H1 (cell line): ENCODE data around the gene QSER1. TPM values are rescaled to one million over a fixed set of nuclear protein-coding genes. Genes with fewer than 3 reads are reported as not detected.

Experiments used
- PHF8 ChIP-seq: fragments of 200-600 bp; sonication (generic); conservative IDR thresholded peaks from 2 replicates; pipeline ENCODE4 v1.7.1; 2012; ENCODE audit warnings: low read depth, mild to moderate bottlenecking, inconsistent platforms, low read length, moderate library complexity
- SP2 ChIP-seq: IDR thresholded peaks from 2 replicates; pipeline ENCODE4 v1.6.1; 2012; ENCODE audit warnings: mild to moderate bottlenecking, low read length, inconsistent platforms
- SUZ12 ChIP-seq: fragments of 200-600 bp; sonication (generic); IDR thresholded peaks from 2 replicates; pipeline ENCODE4 v1.6.1; 2012; ENCODE audit warnings: mild to moderate bottlenecking, inconsistent platforms, low read length, moderate library complexity, mixed read lengths
- YY1 ChIP-seq: IDR thresholded peaks from 2 replicates; pipeline ENCODE4 v1.6.1; 2011; ENCODE audit warnings: low read depth, mild to moderate bottlenecking, low read length
- polyA plus RNA-seq, 7 experiments: library from polyadenylated mRNA; depleted of rRNA in 3 of 7; stranded (reverse) in 5 of 7; unstranded in 2 of 7; fragments of >200 nt in 5 of 7; fragments of 200-250 nt in 2 of 7; gene quantifications; 1 replicate in 5 of 7; 2 replicates in 1 of 7; 4 replicates in 1 of 7; pipeline versions ENCODE4 v1.2.1 to v1.2.3, GENCODE V29; 2011 to 2013; ENCODE audit warnings: missing spikeins in 2 of 7, mixed read lengths in 2 of 7
- total RNA-seq: library from RNA; stranded (reverse); fragmentation: NEBNext Ultra II Directional; extraction: Animal tissue kit (Norgen Biotek cat#: 25700); gene quantifications from 2 replicates; pipeline ENCODE4 v1.2.1, GENCODE V29; 2021

Gene QSER1
- total and polyA plus RNA-seq, 2 of the 8 experiments (the other 6 are each of a cell fraction or from before 2014, with no cell fraction given) = 29.3 to 117 TPM

DNA sequence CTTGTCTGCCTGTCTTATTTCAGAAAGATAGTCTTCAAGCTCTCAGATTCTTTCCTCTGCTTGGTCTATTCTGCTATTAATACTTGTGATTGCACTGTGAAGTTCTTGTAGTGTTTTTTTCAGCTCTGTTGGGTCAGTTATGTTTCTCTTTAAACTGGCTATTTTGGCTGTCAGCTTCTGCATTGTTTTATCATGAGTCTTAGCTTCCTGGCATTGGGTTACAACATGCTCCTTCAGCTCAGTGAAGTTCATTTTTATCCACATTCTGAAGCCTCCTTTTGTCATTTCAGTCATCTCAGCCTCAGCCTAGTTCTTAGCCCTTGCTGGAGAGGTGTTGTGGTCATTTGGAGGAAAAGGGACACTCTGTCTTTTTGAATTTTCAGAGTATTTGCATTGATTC is 107.6 kb downstream of the QSER1 start (continued):
- TF ChIP-seq SUZ12 (no peak), YY1 (no peak), SP2 (no peak), PHF8 (no peak)
